HCT116 (cell line): Measurements from ENCODE around the gene HMCN2. TPM values are rescaled to one million over a fixed set of nuclear protein-coding genes. Genes with fewer than 3 reads are reported as not detected.

Experiments
- ATAC-seq: fragments of 200-7000 bp; cut with Tn5 transposase; 2 replicates; pipeline ENCODE4 v1.9.1; 2020; ENCODE audit warnings: mild to moderate bottlenecking, moderate library complexity
- BruUV-seq: library from RNA; stranded (reverse); fragments of 400-500 nt; replicated peaks from 2 replicates; lab custom pipeline; 2021; lab: Mats Ljungman, UMichigan
- CTCF ChIA-PET: fragments of 300-600 bp; sonication (Branson Sonifier 250); formaldehyde crosslinking; loops from one replicate; lab custom pipeline; 2021; ENCODE audit warnings: antibody characterized with exemption; lab: Charles Lee
- POLR2A ChIA-PET: fragments of 300-600, 350-600 bp; sonication (Branson Sonifier 250); formaldehyde crosslinking; loops from one replicate; lab custom pipeline; 2021; ENCODE audit warnings: antibody characterized with exemption; lab: Charles Lee
- RAD21 ChIA-PET, 2 experiments: fragments of 300-600 bp; sonication (Branson Sonifier 250); formaldehyde crosslinking; loops; one replicate each; lab custom pipeline; 2023; ENCODE audit warnings: low total read pairs in 2 of 2; ENCODE audit not compliant: uncharacterized antibody in 2 of 2, unreplicated experiment in 2 of 2, low non-redundant PET in 1 of 2; lab: Charles Lee
- DNase-seq: peaks from one replicate; pipeline ENCODE4 v3.0.0-alpha.2; 2010; ENCODE audit warnings: low read depth, low spot score
- H2AFZ ChIP-seq: fragments of 200-600 bp; shearing (Covaris generic), sonication (generic); 2 replicates; pipeline ENCODE4 v1.6.1; 2017; ENCODE audit warnings: low read depth, mixed run types, mixed read lengths, antibody characterized with exemption, low read length; ENCODE audit not compliant: poor library complexity, severe bottlenecking
- H3K27ac ChIP-seq: 2 replicates; pipeline ENCODE4 v1.5.1; 2012; ENCODE audit warnings: low read depth, low read length
- H3K27me3 ChIP-seq: fragments of 200-600 bp; sonication (generic); 2 replicates; pipeline ENCODE4 v1.6.1; 2016; ENCODE audit warnings: mixed run types, low read length, mixed read lengths; ENCODE audit not compliant: insufficient read depth
- H3K36me3 ChIP-seq, 2 experiments: fragments of 200-500 bp in 1 of 2; fragments of 200-600 bp in 1 of 2; sonication (Bioruptor generic) in 1 of 2; sonication (generic) in 1 of 2; 2 replicates each; pipeline versions ENCODE4 v1.5.1 to v1.6.1; 2014 to 2016; ENCODE audit warnings: low read length in 2 of 2, inconsistent platforms in 1 of 2, mixed read lengths in 1 of 2, mixed run types in 1 of 2; ENCODE audit not compliant: insufficient read depth in 2 of 2, control insufficient read depth in 1 of 2
- H3K4me1 ChIP-seq, 2 experiments: fragments of 200-600 bp in 1 of 2; sonication (generic) in 1 of 2; 2 replicates each; pipeline versions ENCODE4 v1.5.1 to v1.6.1; 2012 to 2017; ENCODE audit warnings: low read length in 2 of 2, inconsistent platforms in 1 of 2, mild to moderate bottlenecking in 1 of 2, mixed read lengths in 1 of 2, mixed run types in 1 of 2, moderate library complexity in 1 of 2; ENCODE audit not compliant: insufficient read depth in 2 of 2, control insufficient read depth in 1 of 2
- H3K4me2 ChIP-seq: fragments of 200-600 bp; sonication (generic); 2 replicates; pipeline ENCODE4 v1.6.1; 2017; ENCODE audit warnings: mixed run types, low read length, mixed read lengths
- H3K4me3 ChIP-seq, 2 experiments: fragments of 200-600 bp in 1 of 2; sonication (generic) in 1 of 2; replicated peaks in 1 of 2; 2 replicates each; pipeline ENCODE4 v1.5.1; 2011 to 2016; ENCODE audit warnings: low read length in 2 of 2, control low read depth in 1 of 2, low read depth in 1 of 2, mild to moderate bottlenecking in 1 of 2, mixed read lengths in 1 of 2, mixed run types in 1 of 2
- H3K79me2 ChIP-seq: fragments of 200-600 bp; sonication (generic); 2 replicates; pipeline ENCODE4 v1.6.1; 2017; ENCODE audit warnings: mild to moderate bottlenecking, mixed run types, low read length, moderate library complexity, mixed read lengths; ENCODE audit not compliant: insufficient read depth
- H3K9ac ChIP-seq: fragments of 200-600 bp; sonication (generic); 2 replicates; pipeline ENCODE4 v1.6.1; 2016; ENCODE audit warnings: low read length, mixed read lengths
- H3K9me2 ChIP-seq: fragments of 200-600 bp; sonication (generic), shearing (Covaris generic); 2 replicates; pipeline ENCODE4 v1.6.1; 2017; ENCODE audit warnings: mixed run types, mild to moderate bottlenecking, moderate library complexity; ENCODE audit not compliant: insufficient read depth
- H3K9me3 ChIP-seq, 2 experiments: fragments of 200-500 bp in 1 of 2; fragments of 200-600 bp in 1 of 2; sonication (Bioruptor generic) in 1 of 2; sonication (generic) in 1 of 2; 2 replicates each; pipeline ENCODE4 v1.6.1; 2014 to 2017; ENCODE audit warnings: low read length in 2 of 2, mixed read lengths in 2 of 2, inconsistent platforms in 1 of 2, low read depth in 1 of 2, mild to moderate bottlenecking in 1 of 2, mixed run types in 1 of 2, moderate library complexity in 1 of 2; ENCODE audit not compliant: control insufficient read depth in 1 of 2, insufficient read depth in 1 of 2
- H4K20me1 ChIP-seq: fragments of 200-600 bp; sonication (generic), shearing (Covaris generic); 2 replicates; pipeline ENCODE4 v1.6.1; 2017; ENCODE audit warnings: mixed run types, mild to moderate bottlenecking, moderate library complexity; ENCODE audit not compliant: insufficient read depth
- ELF1 ChIP-seq: IDR thresholded peaks from 2 replicates; pipeline ENCODE4 v1.6.1; 2012; ENCODE audit warnings: low read depth, borderline replicate concordance
- TCF7L2 ChIP-seq: IDR thresholded peaks from 2 replicates; pipeline ENCODE4 v1.7.0; 2011; ENCODE audit warnings: borderline replicate concordance, inconsistent platforms; ENCODE audit not compliant: insufficient read depth, insufficient read length; ENCODE audit errors: extremely low read depth
- intact Hi-C: fragments of 100-400 bp; cut with micrococcal nuclease; formaldehyde crosslinking; loops from 2 replicates; pipeline ENCODE4 v1.10.0; 2022
- total RNA-seq: library from RNA; stranded (reverse); gene quantifications from one replicate; pipeline ENCODE4 v1.2.1, GENCODE V29; 2021; ENCODE audit not compliant: unreplicated experiment
- TF ChIP-seq, protein P1 (sequence below): IDR thresholded peaks from 2 replicates; pipeline ENCODE4 v1.6.1; 2011; ENCODE audit warnings: mild to moderate bottlenecking, low read length, moderate library complexity; ENCODE audit not compliant: insufficient replicate concordance; ENCODE audit errors: extremely low read depth
- TF ChIP-seq, protein P2 (sequence below): IDR thresholded peaks from 2 replicates; pipeline ENCODE4 v1.6.1; 2012; ENCODE audit warnings: low read depth
- TF ChIP-seq, protein P3 (sequence below), 3 experiments: fragments of 200-600 bp in 1 of 3; sonication (generic) in 1 of 3; IDR thresholded peaks in 2 of 3; conservative IDR thresholded peaks in 1 of 3; 2 replicates each; pipeline ENCODE4 v1.5.1; 2012 to 2017; ENCODE audit warnings: low read depth in 2 of 3, low read length in 2 of 3, antibody characterized with exemption in 1 of 3, borderline replicate concordance in 1 of 3, control low read depth in 1 of 3, mild to moderate bottlenecking in 1 of 3, mixed read lengths in 1 of 3, mixed run types in 1 of 3, moderate library complexity in 1 of 3; ENCODE audit not compliant: insufficient read depth in 1 of 3

Gene HMCN2
- total RNA-seq, 1 experiment from 2014 or later = 0.22 TPM

DNA sequence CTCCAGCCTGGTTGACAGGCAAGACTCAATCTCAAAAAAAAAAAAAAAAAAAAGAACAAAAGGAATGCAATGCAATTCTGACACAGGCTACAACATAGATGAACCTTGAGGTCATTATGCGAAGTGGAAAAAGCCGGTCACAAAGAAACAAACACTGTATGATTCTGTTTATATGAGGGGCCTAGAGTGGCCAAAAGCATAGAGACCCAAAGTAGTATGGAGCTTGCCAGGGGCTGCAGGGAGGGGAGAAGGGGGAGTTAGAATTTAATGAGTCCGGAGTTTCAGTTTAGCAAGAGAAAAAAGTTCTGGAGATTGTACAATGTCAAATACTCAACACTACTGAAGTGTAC is 146.0 kb downstream of the HMCN2 start:
- ChIA-PET RAD21 (no interaction called here), CTCF (no interaction called here), POLR2A (no interaction called here)
- no peak for ATAC-seq
- Histone ChIP-seq H3K9me2 (no peaks in the 10 kb centered on the region), H3K27me3 (no peaks in the 10 kb centered on the region), H4K20me1 (no peaks in the 10 kb centered on the region), H3K36me3 (no peaks in the 10 kb centered on the region), H3K4me2 (peak overlapping the region; percentile 11; the same call in 1 of the 2 replicates), H3K4me1 (peaks cover 8 to 10% of the 10 kb centered on the region in 2 experiments; a peak in 2 of 4 replicates), H3K27ac (no peak overlapping the region), H3K79me2 (no peaks in the 10 kb centered on the region), H3K9me3 (no peaks in the 10 kb centered on the region), H3K9ac (no peak overlapping the region), H3K4me3 (no peak overlapping the region), H2AFZ (no peak overlapping the region)
- TF ChIP-seq, protein P1, sequence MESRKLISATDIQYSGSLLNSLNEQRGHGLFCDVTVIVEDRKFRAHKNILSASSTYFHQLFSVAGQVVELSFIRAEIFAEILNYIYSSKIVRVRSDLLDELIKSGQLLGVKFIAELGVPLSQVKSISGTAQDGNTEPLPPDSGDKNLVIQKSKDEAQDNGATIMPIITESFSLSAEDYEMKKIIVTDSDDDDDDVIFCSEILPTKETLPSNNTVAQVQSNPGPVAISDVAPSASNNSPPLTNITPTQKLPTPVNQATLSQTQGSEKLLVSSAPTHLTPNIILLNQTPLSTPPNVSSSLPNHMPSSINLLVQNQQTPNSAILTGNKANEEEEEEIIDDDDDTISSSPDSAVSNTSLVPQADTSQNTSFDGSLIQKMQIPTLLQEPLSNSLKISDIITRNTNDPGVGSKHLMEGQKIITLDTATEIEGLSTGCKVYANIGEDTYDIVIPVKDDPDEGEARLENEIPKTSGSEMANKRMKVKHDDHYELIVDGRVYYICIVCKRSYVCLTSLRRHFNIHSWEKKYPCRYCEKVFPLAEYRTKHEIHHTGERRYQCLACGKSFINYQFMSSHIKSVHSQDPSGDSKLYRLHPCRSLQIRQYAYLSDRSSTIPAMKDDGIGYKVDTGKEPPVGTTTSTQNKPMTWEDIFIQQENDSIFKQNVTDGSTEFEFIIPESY = no peak
- TF ChIP-seq, protein P2, sequence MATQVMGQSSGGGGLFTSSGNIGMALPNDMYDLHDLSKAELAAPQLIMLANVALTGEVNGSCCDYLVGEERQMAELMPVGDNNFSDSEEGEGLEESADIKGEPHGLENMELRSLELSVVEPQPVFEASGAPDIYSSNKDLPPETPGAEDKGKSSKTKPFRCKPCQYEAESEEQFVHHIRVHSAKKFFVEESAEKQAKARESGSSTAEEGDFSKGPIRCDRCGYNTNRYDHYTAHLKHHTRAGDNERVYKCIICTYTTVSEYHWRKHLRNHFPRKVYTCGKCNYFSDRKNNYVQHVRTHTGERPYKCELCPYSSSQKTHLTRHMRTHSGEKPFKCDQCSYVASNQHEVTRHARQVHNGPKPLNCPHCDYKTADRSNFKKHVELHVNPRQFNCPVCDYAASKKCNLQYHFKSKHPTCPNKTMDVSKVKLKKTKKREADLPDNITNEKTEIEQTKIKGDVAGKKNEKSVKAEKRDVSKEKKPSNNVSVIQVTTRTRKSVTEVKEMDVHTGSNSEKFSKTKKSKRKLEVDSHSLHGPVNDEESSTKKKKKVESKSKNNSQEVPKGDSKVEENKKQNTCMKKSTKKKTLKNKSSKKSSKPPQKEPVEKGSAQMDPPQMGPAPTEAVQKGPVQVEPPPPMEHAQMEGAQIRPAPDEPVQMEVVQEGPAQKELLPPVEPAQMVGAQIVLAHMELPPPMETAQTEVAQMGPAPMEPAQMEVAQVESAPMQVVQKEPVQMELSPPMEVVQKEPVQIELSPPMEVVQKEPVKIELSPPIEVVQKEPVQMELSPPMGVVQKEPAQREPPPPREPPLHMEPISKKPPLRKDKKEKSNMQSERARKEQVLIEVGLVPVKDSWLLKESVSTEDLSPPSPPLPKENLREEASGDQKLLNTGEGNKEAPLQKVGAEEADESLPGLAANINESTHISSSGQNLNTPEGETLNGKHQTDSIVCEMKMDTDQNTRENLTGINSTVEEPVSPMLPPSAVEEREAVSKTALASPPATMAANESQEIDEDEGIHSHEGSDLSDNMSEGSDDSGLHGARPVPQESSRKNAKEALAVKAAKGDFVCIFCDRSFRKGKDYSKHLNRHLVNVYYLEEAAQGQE = no peak
- TF ChIP-seq ELF1 (no peak), TCF7L2 (no peak)
- TF ChIP-seq, protein P3, sequence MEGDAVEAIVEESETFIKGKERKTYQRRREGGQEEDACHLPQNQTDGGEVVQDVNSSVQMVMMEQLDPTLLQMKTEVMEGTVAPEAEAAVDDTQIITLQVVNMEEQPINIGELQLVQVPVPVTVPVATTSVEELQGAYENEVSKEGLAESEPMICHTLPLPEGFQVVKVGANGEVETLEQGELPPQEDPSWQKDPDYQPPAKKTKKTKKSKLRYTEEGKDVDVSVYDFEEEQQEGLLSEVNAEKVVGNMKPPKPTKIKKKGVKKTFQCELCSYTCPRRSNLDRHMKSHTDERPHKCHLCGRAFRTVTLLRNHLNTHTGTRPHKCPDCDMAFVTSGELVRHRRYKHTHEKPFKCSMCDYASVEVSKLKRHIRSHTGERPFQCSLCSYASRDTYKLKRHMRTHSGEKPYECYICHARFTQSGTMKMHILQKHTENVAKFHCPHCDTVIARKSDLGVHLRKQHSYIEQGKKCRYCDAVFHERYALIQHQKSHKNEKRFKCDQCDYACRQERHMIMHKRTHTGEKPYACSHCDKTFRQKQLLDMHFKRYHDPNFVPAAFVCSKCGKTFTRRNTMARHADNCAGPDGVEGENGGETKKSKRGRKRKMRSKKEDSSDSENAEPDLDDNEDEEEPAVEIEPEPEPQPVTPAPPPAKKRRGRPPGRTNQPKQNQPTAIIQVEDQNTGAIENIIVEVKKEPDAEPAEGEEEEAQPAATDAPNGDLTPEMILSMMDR (IDR thresholded peaks at IDR 0.05 in 2 of 3, conservative IDR thresholded peaks at IDR 0.05 in 1 of 3; ENCODE audit: borderline replicate concordance in 1 of 3, insufficient read depth in 1 of 3, low read depth in 2 of 3, low read length in 2 of 3) = no peak
- no TSS peak for BruUV-seq
- no peak for DNase-seq
- intact Hi-C loops = no loop called here
